ENCODE results near the gene CEP170.

Gene CEP170

GRCh38 chr1:243251539-243251938 lies 3.5 kb downstream of the CEP170 start:
- H3K27ac ChIP-seq, result no peak overlapping the region
- no peak for TF ChIP-seq CTCF (conservative IDR thresholded peaks at IDR 0.05)

- H3K27ac ChIP-seq, result no peak overlapping the region
- no peak for TF ChIP-seq CTCF (conservative IDR thresholded peaks at IDR 0.05)
Measured at GRCh38 chr1:243250102-243250501, 5.0 kb downstream of the CEP170 start.

- TF ChIP-seq CTCF (conservative IDR thresholded peaks at IDR 0.05), result no peak
- H3K27ac ChIP-seq, result no peak overlapping the region
Measured at GRCh38 chr1:243249214-243249613, 5.9 kb downstream of the CEP170 start.

GRCh38 chr1:243247901-243248300 lies 7.2 kb downstream of the CEP170 start:
- H3K27ac ChIP-seq, result no peak overlapping the region
- no peak for TF ChIP-seq CTCF (conservative IDR thresholded peaks at IDR 0.05)

- TF ChIP-seq CTCF (conservative IDR thresholded peaks at IDR 0.05), result no peak
- no peak overlapping the region for H3K27ac ChIP-seq
Measured at GRCh38 chr1:243246916-243247315, 8.2 kb downstream of the CEP170 start.

- TF ChIP-seq CTCF (conservative IDR thresholded peaks at IDR 0.05), result no peak
- no peak overlapping the region for H3K27ac ChIP-seq
Measured at GRCh38 chr1:243244432-243244841, 10.6 kb downstream of the CEP170 start.

GRCh38 chr1:243236604-243237252 lies 18.4 kb downstream of the CEP170 start:
- H3K27ac ChIP-seq, result peak overlapping the region; percentile 26
- TF ChIP-seq CTCF (conservative IDR thresholded peaks at IDR 0.05), result no peak
